T-helper 17 cell (primary cell): Measurements from ENCODE around the gene SLC7A6OS. TPM values are rescaled to one million over a fixed set of nuclear protein-coding genes. Genes with fewer than 3 reads are reported as not detected.

Experiments
- ATAC-seq: fragments of 150-1000 bp; cut with Tn5 transposase; 2 replicates; pipeline ENCODE4 v1.10.0; 2021; ENCODE audit warnings: mild to moderate bottlenecking, moderate library complexity
- DNase-seq, 3 donors: peaks; one replicate each; pipeline versions ENCODE4 v3.0.0 to v3.0.0-alpha.2; 2020 to 2021
- H3K9me3 ChIP-seq: one replicate; pipeline ENCODE4 v1.7.0; 2013; ENCODE audit warnings: low read length, mild to moderate bottlenecking; ENCODE audit not compliant: control insufficient read depth, poor library complexity, severe bottlenecking
- H3K27ac Mint-ChIP-seq: one replicate; pipeline ENCODE4 v1.8.0; 2022; ENCODE audit warnings: mild to moderate bottlenecking, moderate library complexity, mixed read lengths
- H3K27me3 Mint-ChIP-seq: one replicate; pipeline ENCODE4 v1.8.0; 2022; ENCODE audit warnings: mixed read lengths
- H3K36me3 Mint-ChIP-seq: one replicate; pipeline ENCODE4 v1.8.0; 2022; ENCODE audit warnings: low read depth, mixed read lengths
- H3K4me1 Mint-ChIP-seq: one replicate; pipeline ENCODE4 v1.8.0; 2022; ENCODE audit warnings: mild to moderate bottlenecking, mixed read lengths
- H3K4me3 Mint-ChIP-seq: one replicate; pipeline ENCODE4 v1.8.0; 2022; ENCODE audit warnings: mild to moderate bottlenecking, moderate library complexity, mixed read lengths
- total RNA-seq, 4 donors: library from RNA in 2 of 4; stranded (reverse) in 2 of 4; gene quantifications; one replicate each; pipeline ENCODE4 v1.2.3 and lab custom pipeline; 2022 to 2026

The SLC7A6OS gene
- 10 to 100 TPM; 35.3 to 36.0 TPM for total RNA-seq
- 39.6 to 81.5 reads per million in 2 donors for total RNA-seq (lab: John Stamatoyannopoulos, UW)

- H3K36me3 Mint-ChIP-seq, result peaks cover 3% of the 10 kb centered on the region
- ATAC-seq (peak; percentile 97), DNase-seq (peak; percentile 83 to 90 (median 89))
- peak within 1 kb of the TSS; percentile 93 for H3K27ac Mint-ChIP-seq
- no peaks in the 10 kb centered on the region for H3K27me3 Mint-ChIP-seq
- H3K4me3 Mint-ChIP-seq, result peak within 1 kb of the TSS; percentile 96
- H3K9me3 ChIP-seq, result no peaks in the 10 kb centered on the region
- H3K4me1 Mint-ChIP-seq, result peaks cover 29% of the 10 kb centered on the region
Observed at GRCh38 chr16:68310774-68311511, at the start of gene SLC7A6OS, which contains the start of gene PRMT7. Gene SLC7A6OS (minus strand): TSS chr16:68310946. CDS start chr16:68310926, 20 bp downstream. Gene PRMT7 (plus strand): TSS chr16:68311019. CDS start chr16:68315980, 4,961 bp downstream.

- H3K9me3 ChIP-seq, result no peaks in the 10 kb centered on the region
- no peaks in the 10 kb centered on the region for H3K27me3 Mint-ChIP-seq
- ATAC-seq (no peak), DNase-seq (no peak)
- H3K4me1 Mint-ChIP-seq, result peaks cover 23% of the 10 kb centered on the region
- H3K4me3 Mint-ChIP-seq, result no peak overlapping the region
- peaks cover 9% of the 10 kb centered on the region for H3K36me3 Mint-ChIP-seq
- H3K27ac Mint-ChIP-seq, result no peak overlapping the region
Observed at GRCh38 chr16:68359398-68360191, 48.8 kb upstream of the SLC7A6OS start.

GRCh38 chr16:68358951-68359350 is 48.2 kb upstream of the SLC7A6OS start:
- no peaks in the 10 kb centered on the region for H3K9me3 ChIP-seq
- Mint-ChIP-seq H3K27me3 (no peaks in the 10 kb centered on the region), H3K36me3 (peaks cover 11% of the 10 kb centered on the region), H3K4me3 (no peak overlapping the region), H3K4me1 (peaks cover 18% of the 10 kb centered on the region), H3K27ac (no peak overlapping the region)
- DNase-seq, result no peak
- ATAC-seq, result no peak

GRCh38 chr16:68357923-68358322 is 47.2 kb upstream of the SLC7A6OS start:
- Mint-ChIP-seq H3K36me3 (peaks cover 11% of the 10 kb centered on the region), H3K4me3 (peak overlapping the region; percentile 65), H3K4me1 (peaks cover 17% of the 10 kb centered on the region), H3K27me3 (no peaks in the 10 kb centered on the region), H3K27ac (no peak overlapping the region)
- ATAC-seq (no peak), DNase-seq (no peak)
- no peaks in the 10 kb centered on the region for H3K9me3 ChIP-seq

GRCh38 chr16:68357521-68357922 is 46.8 kb upstream of the SLC7A6OS start:
- Mint-ChIP-seq H3K4me3 (peak overlapping the region; percentile 43), H3K27me3 (no peaks in the 10 kb centered on the region), H3K27ac (no peak overlapping the region), H3K36me3 (peaks cover 11% of the 10 kb centered on the region), H3K4me1 (peaks cover 17% of the 10 kb centered on the region)
- no peaks in the 10 kb centered on the region for H3K9me3 ChIP-seq
- DNase-seq, result no peak
- ATAC-seq, result no peak

- Mint-ChIP-seq H3K36me3 (peaks cover 11% of the 10 kb centered on the region), H3K27ac (peak overlapping the region; percentile 37), H3K27me3 (no peaks in the 10 kb centered on the region), H3K4me3 (peak overlapping the region; percentile 90), H3K4me1 (peaks cover 17% of the 10 kb centered on the region)
- H3K9me3 ChIP-seq, result no peaks in the 10 kb centered on the region
- ATAC-seq (no peak), DNase-seq (no peak)
Observed at GRCh38 chr16:68356919-68357286, 46.2 kb upstream of the SLC7A6OS start.

- DNase-seq, result peak; percentile 33 to 59 (median 51)
- Mint-ChIP-seq H3K36me3 (peaks cover 13% of the 10 kb centered on the region), H3K4me1 (peaks cover 17% of the 10 kb centered on the region), H3K27me3 (no peaks in the 10 kb centered on the region), H3K4me3 (peak overlapping the region; percentile 90), H3K27ac (peak overlapping the region; percentile 37)
- peak; percentile 94 for ATAC-seq
- no peaks in the 10 kb centered on the region for H3K9me3 ChIP-seq
Observed at GRCh38 chr16:68356249-68356918, 45.6 kb upstream of the SLC7A6OS start.

GRCh38 chr16:68355447-68356248 is 44.9 kb upstream of the SLC7A6OS start:
- Mint-ChIP-seq H3K27me3 (no peaks in the 10 kb centered on the region), H3K4me1 (peaks cover 17% of the 10 kb centered on the region), H3K4me3 (peak overlapping the region; percentile 90), H3K36me3 (peaks cover 13% of the 10 kb centered on the region), H3K27ac (peak overlapping the region; percentile 59)
- ATAC-seq (no peak), DNase-seq (no peak)
- no peaks in the 10 kb centered on the region for H3K9me3 ChIP-seq

GRCh38 chr16:68354816-68355215 is 44.1 kb upstream of the SLC7A6OS start:
- H3K9me3 ChIP-seq, result no peaks in the 10 kb centered on the region
- Mint-ChIP-seq H3K36me3 (peaks cover 9% of the 10 kb centered on the region), H3K27me3 (no peaks in the 10 kb centered on the region), H3K4me1 (peaks cover 17% of the 10 kb centered on the region), H3K27ac (no peak overlapping the region), H3K4me3 (no peak overlapping the region)
- no peak for ATAC-seq
- DNase-seq, result no peak

GRCh38 chr16:68353366-68353765 is 42.6 kb upstream of the SLC7A6OS start:
- DNase-seq (no peak), ATAC-seq (no peak)
- no peaks in the 10 kb centered on the region for H3K9me3 ChIP-seq
- Mint-ChIP-seq H3K4me1 (peaks cover 19% of the 10 kb centered on the region), H3K27ac (no peak overlapping the region), H3K27me3 (no peaks in the 10 kb centered on the region), H3K36me3 (peaks cover 18% of the 10 kb centered on the region), H3K4me3 (no peak overlapping the region)

GRCh38 chr16:68351991-68352431 is 41.3 kb upstream of the SLC7A6OS start:
- no peaks in the 10 kb centered on the region for H3K9me3 ChIP-seq
- Mint-ChIP-seq H3K36me3 (peaks cover 18% of the 10 kb centered on the region), H3K4me1 (peaks cover 18% of the 10 kb centered on the region), H3K4me3 (no peak overlapping the region), H3K27ac (no peak overlapping the region), H3K27me3 (no peaks in the 10 kb centered on the region)
- no peak for DNase-seq
- ATAC-seq, result no peak

- H3K36me3 Mint-ChIP-seq, result peaks cover 18% of the 10 kb centered on the region
- no peaks in the 10 kb centered on the region for H3K9me3 ChIP-seq
- H3K27ac Mint-ChIP-seq, result no peak overlapping the region
- ATAC-seq, result no peak
- peaks cover 12% of the 10 kb centered on the region for H3K4me1 Mint-ChIP-seq
- no peaks in the 10 kb centered on the region for H3K27me3 Mint-ChIP-seq
- no peak overlapping the region for H3K4me3 Mint-ChIP-seq
- no peak for DNase-seq
Observed at GRCh38 chr16:68351463-68351862, 40.7 kb upstream of the SLC7A6OS start.
